Stimulated activated naive CD8-positive, alpha-beta T cell treated with anti-CD3 and anti-CD28 coated beads, Interleukin-15, Interleukin-2, amounts not matched to agents 100 ng/mL and 50 ng/mL, for 24 hours (primary cell): Measurements from ENCODE around the gene NKX6-1.

Experiments used
- H3K27ac Mint-ChIP-seq: one replicate; pipeline ENCODE4 v1.8.0; 2021; ENCODE audit warnings: mild to moderate bottlenecking, mixed read lengths
- H3K27me3 Mint-ChIP-seq: one replicate; pipeline ENCODE4 v1.8.0; 2021; ENCODE audit warnings: mixed read lengths
- H3K36me3 Mint-ChIP-seq: one replicate; pipeline ENCODE4 v1.8.0; 2021; ENCODE audit warnings: low read depth, mixed read lengths
- H3K4me1 Mint-ChIP-seq: one replicate; pipeline ENCODE4 v1.8.0; 2021; ENCODE audit warnings: low read depth, mixed read lengths
- H3K4me3 Mint-ChIP-seq: one replicate; pipeline ENCODE4 v1.8.0; 2021; ENCODE audit warnings: mild to moderate bottlenecking, mixed read lengths
- H3K9me3 Mint-ChIP-seq: one replicate; pipeline ENCODE4 v1.8.0; 2021; ENCODE audit warnings: mixed read lengths

The NKX6-1 gene

GRCh38 chr4:84502955-84503373 is 3.9 kb upstream of the NKX6-1 start:
- no peak overlapping the region for H3K4me3 Mint-ChIP-seq

GRCh38 chr4:84502333-84502954 is 3.4 kb upstream of the NKX6-1 start:
- Mint-ChIP-seq H3K36me3 (no peaks in the 10 kb centered on the region), H3K27me3 (peaks cover 76% of the 10 kb centered on the region), H3K4me1 (peaks cover 12% of the 10 kb centered on the region), H3K27ac (no peak overlapping the region), H3K4me3 (no peak overlapping the region), H3K9me3 (peaks cover 7% of the 10 kb centered on the region)

More at GRCh38 chr4:84502955-84503373, 3.9 kb upstream of the NKX6-1 start:
- Mint-ChIP-seq H3K9me3 (peaks cover 7% of the 10 kb centered on the region), H3K27me3 (peaks cover 80% of the 10 kb centered on the region), H3K4me1 (peaks cover 12% of the 10 kb centered on the region), H3K36me3 (no peaks in the 10 kb centered on the region), H3K27ac (no peak overlapping the region)

GRCh38 chr4:84501721-84502267 is 2.7 kb upstream of the NKX6-1 start:
- Mint-ChIP-seq H3K4me3 (no peak overlapping the region), H3K27ac (no peak overlapping the region), H3K4me1 (peaks cover 17% of the 10 kb centered on the region), H3K27me3 (peaks cover 81% of the 10 kb centered on the region), H3K9me3 (peaks cover 7% of the 10 kb centered on the region), H3K36me3 (no peaks in the 10 kb centered on the region)

GRCh38 chr4:84501202-84501503 is 2.1 kb upstream of the NKX6-1 start:
- H3K36me3 Mint-ChIP-seq, result no peaks in the 10 kb centered on the region
- H3K9me3 Mint-ChIP-seq, result peaks cover 7% of the 10 kb centered on the region
- peaks cover 85% of the 10 kb centered on the region for H3K27me3 Mint-ChIP-seq
- H3K27ac Mint-ChIP-seq, result no peak overlapping the region
- H3K4me1 Mint-ChIP-seq, result peaks cover 22% of the 10 kb centered on the region
- no peak overlapping the region for H3K4me3 Mint-ChIP-seq

- Mint-ChIP-seq H3K4me1 (peaks cover 22% of the 10 kb centered on the region), H3K27me3 (peaks cover 85% of the 10 kb centered on the region), H3K27ac (no peak overlapping the region), H3K9me3 (peaks cover 9% of the 10 kb centered on the region), H3K36me3 (no peaks in the 10 kb centered on the region), H3K4me3 (no peak overlapping the region)
Measured at GRCh38 chr4:84500386-84501201, 1.5 kb upstream of the NKX6-1 start.

GRCh38 chr4:84499624-84499982 is 511 bp upstream of the NKX6-1 start:
- H3K27ac Mint-ChIP-seq, result no peak overlapping the region
- H3K4me1 Mint-ChIP-seq, result peaks cover 22% of the 10 kb centered on the region
- H3K27me3 Mint-ChIP-seq, result peaks cover 91% of the 10 kb centered on the region
- no peak overlapping the region for H3K4me3 Mint-ChIP-seq
- no peaks in the 10 kb centered on the region for H3K36me3 Mint-ChIP-seq
- H3K9me3 Mint-ChIP-seq, result peaks cover 12% of the 10 kb centered on the region

- Mint-ChIP-seq H3K36me3 (peaks cover 4% of the 10 kb centered on the region), H3K4me1 (peaks cover 28% of the 10 kb centered on the region), H3K27ac (no peak overlapping the region), H3K4me3 (peak overlapping the region; percentile 79), H3K27me3 (peaks cover 91% of the 10 kb centered on the region), H3K9me3 (peaks cover 12% of the 10 kb centered on the region)
Measured at GRCh38 chr4:84498203-84498934, 723 bp downstream of the NKX6-1 start.

GRCh38 chr4:84497504-84498202 is 1.4 kb downstream of the NKX6-1 start:
- Mint-ChIP-seq H3K4me3 (peak overlapping the region; percentile 37), H3K4me1 (peaks cover 31% of the 10 kb centered on the region), H3K27ac (no peak overlapping the region), H3K9me3 (peaks cover 12% of the 10 kb centered on the region), H3K27me3 (peaks cover 90% of the 10 kb centered on the region), H3K36me3 (peaks cover 4% of the 10 kb centered on the region)

GRCh38 chr4:84496706-84497503 is 2.2 kb downstream of the NKX6-1 start:
- peaks cover 4% of the 10 kb centered on the region for H3K36me3 Mint-ChIP-seq
- peaks cover 12% of the 10 kb centered on the region for H3K9me3 Mint-ChIP-seq
- H3K4me3 Mint-ChIP-seq, result peak overlapping the region; percentile 57
- H3K4me1 Mint-ChIP-seq, result peaks cover 31% of the 10 kb centered on the region
- peaks cover 90% of the 10 kb centered on the region for H3K27me3 Mint-ChIP-seq
- no peak overlapping the region for H3K27ac Mint-ChIP-seq

- no peak overlapping the region for H3K27ac Mint-ChIP-seq
Measured at GRCh38 chr4:84496331-84496705, 2.8 kb downstream of the NKX6-1 start.

GRCh38 chr4:84495794-84496261 is 3.3 kb downstream of the NKX6-1 start:
- peak overlapping the region; percentile 23 for H3K27ac Mint-ChIP-seq
- H3K4me1 Mint-ChIP-seq, result peaks cover 31% of the 10 kb centered on the region
- peak overlapping the region; percentile 14 for H3K4me3 Mint-ChIP-seq

More at GRCh38 chr4:84496331-84496705, 2.8 kb downstream of the NKX6-1 start:
- Mint-ChIP-seq H3K4me1 (peaks cover 31% of the 10 kb centered on the region), H3K9me3 (peaks cover 12% of the 10 kb centered on the region), H3K36me3 (peaks cover 4% of the 10 kb centered on the region), H3K27me3 (peaks cover 90% of the 10 kb centered on the region), H3K4me3 (no peak overlapping the region)

GRCh38 chr4:84495118-84495793 is 3.8 kb downstream of the NKX6-1 start:
- Mint-ChIP-seq H3K27ac (peak overlapping the region; percentile 23), H3K4me1 (peaks cover 31% of the 10 kb centered on the region), H3K9me3 (peaks cover 9% of the 10 kb centered on the region), H3K36me3 (peaks cover 4% of the 10 kb centered on the region), H3K4me3 (peak overlapping the region; percentile 14), H3K27me3 (peaks cover 90% of the 10 kb centered on the region)

More at GRCh38 chr4:84495794-84496261, 3.3 kb downstream of the NKX6-1 start:
- Mint-ChIP-seq H3K9me3 (peaks cover 12% of the 10 kb centered on the region), H3K36me3 (peaks cover 4% of the 10 kb centered on the region), H3K27me3 (peaks cover 90% of the 10 kb centered on the region)

GRCh38 chr4:84494531-84494930 is 4.6 kb downstream of the NKX6-1 start:
- Mint-ChIP-seq H3K27me3 (peaks cover 90% of the 10 kb centered on the region), H3K4me3 (no peak overlapping the region), H3K4me1 (peaks cover 31% of the 10 kb centered on the region), H3K9me3 (peaks cover 5% of the 10 kb centered on the region), H3K27ac (no peak overlapping the region), H3K36me3 (peaks cover 4% of the 10 kb centered on the region)
